Placental pericyte (primary cell): ENCODE data around the gene STAT5A. TPM values are rescaled to one million over a fixed set of nuclear protein-coding genes. Genes with fewer than 3 reads are reported as not detected.

ENCODE experiments used
- total RNA-seq: library from RNA; depleted of rRNA; stranded (reverse); fragments of >200 nt; gene quantifications from 2 replicates; pipeline ENCODE4 v1.2.3, GENCODE V29; 2012

Gene STAT5A
- 4.6 and 7.7 TPM in 2 replicates for total RNA-seq

DNA sequence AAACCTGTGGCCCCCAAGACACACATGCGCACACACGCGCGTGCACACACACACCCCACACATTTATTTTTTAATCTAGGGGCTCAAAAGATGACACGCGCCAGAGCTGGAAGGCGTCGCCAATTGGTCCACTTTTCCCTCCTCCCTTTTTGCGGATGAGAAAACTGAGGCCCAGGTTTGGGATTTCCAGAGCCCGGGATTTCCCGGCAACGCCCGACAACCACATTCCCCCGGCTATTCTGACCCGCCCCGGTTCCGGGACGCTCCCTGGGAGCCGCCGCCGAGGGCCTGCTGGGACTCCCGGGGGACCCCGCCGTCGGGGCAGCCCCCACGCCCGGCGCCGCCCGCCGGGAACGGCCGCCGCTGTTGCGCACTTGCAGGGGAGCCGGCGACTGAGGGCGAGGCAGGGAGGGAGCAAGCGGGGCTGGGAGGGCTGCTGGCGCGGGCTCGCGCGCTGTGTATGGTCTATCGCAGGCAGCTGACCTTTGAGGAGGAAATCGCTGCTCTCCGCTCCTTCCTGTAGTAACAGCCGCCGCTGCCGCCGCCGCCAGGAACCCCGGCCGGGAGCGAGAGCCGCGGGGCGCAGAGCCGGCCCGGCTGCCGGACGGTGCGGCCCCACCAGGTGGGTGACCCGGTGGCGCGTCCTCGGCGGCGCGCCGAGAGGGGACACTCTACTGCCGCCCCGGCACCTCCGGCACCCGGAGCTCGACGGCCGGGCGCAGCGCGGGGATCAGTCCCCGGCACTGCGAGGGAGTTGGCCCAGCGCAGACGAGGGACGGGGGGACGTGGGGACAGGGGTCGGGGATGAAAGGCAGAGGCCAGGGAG is at the start of gene STAT5A:
STAT5A (plus strand) TSS at position 522 of the 826 bp plus-strand sequence. CDS start 914 bp downstream, outside the sequence.

DNA sequence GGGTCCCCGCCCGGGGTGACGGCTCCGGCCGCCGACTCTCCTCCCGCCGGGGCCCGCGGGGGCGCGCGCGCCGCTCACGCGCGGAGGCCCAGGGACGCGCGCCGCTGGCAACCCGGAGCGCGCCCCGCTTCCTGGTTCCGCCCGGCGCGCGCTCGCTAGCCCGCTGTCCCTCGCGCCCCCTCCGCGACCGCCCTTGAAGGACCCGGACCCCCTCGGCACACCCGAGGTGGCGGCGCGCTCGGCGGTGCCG is 12.0 kb upstream of the STAT5A start, which contains the start of gene STAT5B:
STAT5B (minus strand) TSS at position 33 of the 250 bp plus-strand sequence. CDS start 44,264 bp downstream, outside the sequence.

Other genes with a start within 250 kb of the STAT5A start
- under 0.01 and 0.22 TPM in 2 replicates for gene C17orf113, start 237.9 kb upstream of the STAT5A start, total RNA-seq
- gene ZNF385C, start 190.0 kb upstream of the STAT5A start, total RNA-seq = not detected in 2 replicates
- 9.6 and 21.2 TPM in 2 replicates for gene DHX58, start 175.8 kb upstream of the STAT5A start, total RNA-seq
- 7.2 and 15.7 TPM in 2 replicates for gene KAT2A, start 167.1 kb upstream of the STAT5A start, total RNA-seq
- gene HSPB9, start 165.7 kb upstream of the STAT5A start, total RNA-seq = not detected in 2 replicates
- gene RAB5C, start 133.5 kb upstream of the STAT5A start, total RNA-seq = 89.5 and 141 TPM in 2 replicates
- not detected in 2 replicates for gene KCNH4, start 107.4 kb upstream of the STAT5A start, total RNA-seq
- gene HCRT, start 103.0 kb upstream of the STAT5A start, total RNA-seq = not detected in 2 replicates
- gene GHDC, start 94.0 kb upstream of the STAT5A start, total RNA-seq = 15.6 and 21.0 TPM in 2 replicates
- gene STAT5B, start 12.1 kb upstream of the STAT5A start, total RNA-seq = 24.5 and 28.9 TPM in 2 replicates
- 101 and 119 TPM in 2 replicates for gene STAT3, start 99.9 kb downstream of the STAT5A start, total RNA-seq
- gene CAVIN1, start 134.8 kb downstream of the STAT5A start, total RNA-seq = 437 and 1,037 TPM in 2 replicates
- gene ATP6V0A1, start 170.4 kb downstream of the STAT5A start, total RNA-seq = 58.6 and 65.2 TPM in 2 replicates
- 41.2 and 58.4 TPM in 2 replicates for gene NAGLU, start 247.7 kb downstream of the STAT5A start, total RNA-seq